T47D (cell line): Measurements from ENCODE around the gene PLG.
A peak's percentile ranks its signal among the peaks of the same experiment; 100 is the strongest.
"Not testable (repeated sequence)": the region's sequence is repeated elsewhere in the genome, so short reads cannot be mapped to it uniquely, and the experiment has no call there.

Source experiments
- DNase-seq, 2 experiments: peaks; one replicate each; pipeline versions ENCODE4 v3.0.0 to v3.0.0-alpha.2; 2011 to 2012; ENCODE audit warnings: low read depth in 1 of 2, low spot score in 1 of 2
- JUND ChIP-seq: IDR thresholded peaks from 2 replicates; pipeline ENCODE4 v1.6.1; 2012; ENCODE audit warnings: low read depth
- in situ Hi-C: cut with HindIII; loops from 2 replicates; pipeline ENCODE4 v1.10.0; 2016; ENCODE audit warnings: low sequenced_read_pairs, low pct_unique_long_range_greater_than_20kb

Gene PLG

GRCh38 chr6:160701918-160702680, at the start of gene PLG:
Gene PLG (plus strand): TSS chr6:160702244. CDS start chr6:160702305, 61 bp downstream.
- DNase-seq, in situ Hi-C loops: not testable (repeated sequence)

- in situ Hi-C loops: no loop called here
- no peak for DNase-seq
- no peak for TF ChIP-seq JUND
Measured at GRCh38 chr6:160659562-160659961, 42.5 kb upstream of the PLG start.

- DNase-seq: no peak
- no peak for TF ChIP-seq JUND
- in situ Hi-C loops: no loop called here
Measured at GRCh38 chr6:160661216-160661615, 40.8 kb upstream of the PLG start.

GRCh38 chr6:160662429-160662828, 39.6 kb upstream of the PLG start:
- in situ Hi-C loops: no loop called here
- TF ChIP-seq JUND: no peak
- no peak for DNase-seq

- in situ Hi-C loops: no loop called here
- DNase-seq: no peak
- TF ChIP-seq JUND: no peak
Measured at GRCh38 chr6:160662842-160663241, 39.2 kb upstream of the PLG start.

- in situ Hi-C loops, DNase-seq: not testable (repeated sequence)
Measured at GRCh38 chr6:160664198-160664597, 37.8 kb upstream of the PLG start, which contains the start of gene LPA. Gene LPA (minus strand): TSS chr6:160664275. CDS start chr6:160664214, 61 bp downstream.

- TF ChIP-seq JUND: no peak
- DNase-seq: peak; percentile 23 to 45
- in situ Hi-C loops: no loop called here
Measured at GRCh38 chr6:160667639-160668481, 34.2 kb upstream of the PLG start.

GRCh38 chr6:160668589-160668988, 33.5 kb upstream of the PLG start:
- no peak for DNase-seq
- in situ Hi-C loops: no loop called here
- TF ChIP-seq JUND: no peak

- DNase-seq, in situ Hi-C loops: not testable (repeated sequence)
Measured at GRCh38 chr6:160676418-160676817, 25.6 kb upstream of the PLG start.

GRCh38 chr6:160678230-160678629, 23.8 kb upstream of the PLG start:
- in situ Hi-C loops: no loop called here
- TF ChIP-seq JUND: no peak
- no peak for DNase-seq

- TF ChIP-seq JUND: no peak
- in situ Hi-C loops: no loop called here
- no peak for DNase-seq
Measured at GRCh38 chr6:160678744-160679401, 23.2 kb upstream of the PLG start.

- no peak for DNase-seq
- no peak for TF ChIP-seq JUND
- in situ Hi-C loops: no loop called here
Measured at GRCh38 chr6:160679402-160679769, 22.7 kb upstream of the PLG start.

- in situ Hi-C loops: not testable (repeated sequence)
Measured at GRCh38 chr6:160685101-160685761, 16.8 kb upstream of the PLG start.

More at GRCh38 chr6:160685101-160685761, 16.8 kb upstream of the PLG start:
- not testable (repeated sequence) for DNase-seq
